Measurements from ENCODE around the gene SHOX. TPM values are rescaled to one million over a fixed set of nuclear protein-coding genes. Genes with fewer than 3 reads are reported as not detected.
"Not testable (repeated sequence)": the region's sequence is repeated elsewhere in the genome, so short reads cannot be mapped to it uniquely, and the experiment has no call there.

SHOX gene
- polyA plus RNA-seq, 1 of the 3 experiments (the other 2 are of a cell fraction): not detected

GRCh38 chrX:623599-624315, 6.8 kb upstream of the SHOX start:
- no peaks in the 10 kb centered on the region for H3K36me3 ChIP-seq (replicated peaks in 1 of 2; ENCODE audit: control insufficient read depth in 1 of 2, insufficient read depth in 2 of 2, low read length in 1 of 2)
- no peak overlapping the region for H3K27ac ChIP-seq (ENCODE audit: low read depth in 2 of 2, low read length in 1 of 2)
- no peaks in the 10 kb centered on the region; the same call in 1 of the 2 replicates for H3K27me3 ChIP-seq (ENCODE audit: insufficient read depth)
- no peak for DNase-seq
- POLR2A ChIA-PET: no interaction called here
- no peaks in the 10 kb centered on the region for H3K9me3 ChIP-seq
- CTCF ChIA-PET: no interaction called here
- H4K20me1 ChIP-seq (ENCODE audit: insufficient read depth): no peaks in the 10 kb centered on the region
- H3K9me2 ChIP-seq: no peaks in the 10 kb centered on the region
- no peaks in the 10 kb centered on the region for H3K79me2 ChIP-seq (ENCODE audit: insufficient read depth)
- 16% methylated on average over 19 of the region's 50 CpGs for WGBS (ENCODE audit: low lambda C conversion rate)
- no peaks in the 10 kb centered on the region for H3F3A ChIP-seq (replicated peaks; ENCODE audit: insufficient read depth)
- no peak overlapping the region for H2AFZ ChIP-seq (ENCODE audit: low read depth)
- no peak overlapping the region for H3K4me3 ChIP-seq (ENCODE audit: low read depth in 2 of 2, low read length in 1 of 2)
- no peaks in the 10 kb centered on the region for H3K4me1 ChIP-seq (ENCODE audit: control insufficient read depth in 1 of 2, insufficient read depth in 2 of 2, low read depth in 1 of 2, low read length in 1 of 2)
- no peak for TF ChIP-seq MEF2A (IDR thresholded peaks at IDR 0.05; ENCODE audit: borderline replicate concordance, low read depth)
- H3K4me2 ChIP-seq: no peak overlapping the region
- H3K9ac ChIP-seq: no peak overlapping the region

GRCh38 chrX:625137-625691, 5.4 kb upstream of the SHOX start:
- no peaks in the 10 kb centered on the region for H3K4me1 ChIP-seq (ENCODE audit: control insufficient read depth in 1 of 2, insufficient read depth in 2 of 2, low read depth in 1 of 2, low read length in 1 of 2)
- H3K4me3 ChIP-seq (ENCODE audit: low read depth in 2 of 2, low read length in 1 of 2): no peak overlapping the region
- no peak for DNase-seq

GRCh38 chrX:626047-626446, 4.5 kb upstream of the SHOX start:
- peaks cover 12% of the 10 kb centered on the region; the same call in 1 of the 2 replicates for H3K27me3 ChIP-seq (ENCODE audit: insufficient read depth)
- H4K20me1 ChIP-seq (ENCODE audit: insufficient read depth); CTCF ChIA-PET; H3K4me1 ChIP-seq (ENCODE audit: control insufficient read depth in 1 of 2, insufficient read depth in 2 of 2, low read depth in 1 of 2, low read length in 1 of 2); H3K79me2 ChIP-seq (ENCODE audit: insufficient read depth); H3K4me2 ChIP-seq; H3K9ac ChIP-seq; H3K9me2 ChIP-seq; H3F3A ChIP-seq (replicated peaks; ENCODE audit: insufficient read depth); H3K27ac ChIP-seq (ENCODE audit: low read depth in 2 of 2, low read length in 1 of 2); DNase-seq; H3K9me3 ChIP-seq; H3K36me3 ChIP-seq (replicated peaks in 1 of 2; ENCODE audit: control insufficient read depth in 1 of 2, insufficient read depth in 2 of 2, low read length in 1 of 2); POLR2A ChIA-PET; H3K4me3 ChIP-seq (ENCODE audit: low read depth in 2 of 2, low read length in 1 of 2); H2AFZ ChIP-seq (ENCODE audit: low read depth): not testable (repeated sequence)
- 0% methylated on average over 2 of the region's 2 CpGs for WGBS (ENCODE audit: low lambda C conversion rate)

More at GRCh38 chrX:625137-625691, 5.4 kb upstream of the SHOX start:
- 15% methylated on average over 12 of the region's 12 CpGs for WGBS (ENCODE audit: low lambda C conversion rate)
- Histone ChIP-seq H3K4me2 (no peak overlapping the region), H3K27ac (ENCODE audit: low read depth in 2 of 2, low read length in 1 of 2) (no peak overlapping the region), H3F3A (replicated peaks; ENCODE audit: insufficient read depth) (no peaks in the 10 kb centered on the region), H4K20me1 (ENCODE audit: insufficient read depth) (no peaks in the 10 kb centered on the region), H2AFZ (ENCODE audit: low read depth) (no peak overlapping the region), H3K27me3 (ENCODE audit: insufficient read depth) (peaks cover 4% of the 10 kb centered on the region; the same call in 1 of the 2 replicates), H3K36me3 (replicated peaks in 1 of 2; ENCODE audit: control insufficient read depth in 1 of 2, insufficient read depth in 2 of 2, low read length in 1 of 2) (no peaks in the 10 kb centered on the region), H3K9me2 (no peaks in the 10 kb centered on the region), H3K9me3 (no peaks in the 10 kb centered on the region), H3K79me2 (ENCODE audit: insufficient read depth) (no peaks in the 10 kb centered on the region), H3K9ac (no peak overlapping the region)
- no peak for TF ChIP-seq USF2 (IDR thresholded peaks at IDR 0.05; ENCODE audit: borderline replicate concordance, low read depth, low read length)
- no peak for TF ChIP-seq RAD21 (IDR thresholded peaks at IDR 0.05; ENCODE audit: low read length)
- TF ChIP-seq NRF1 (IDR thresholded peaks at IDR 0.05; ENCODE audit: low read depth, low read length): no peak
- no peak for TF ChIP-seq RFX5 (IDR thresholded peaks at IDR 0.05; ENCODE audit: low read length)
- no peak for TF ChIP-seq POLR2AphosphoS5 (IDR thresholded peaks at IDR 0.05; ENCODE audit: low read depth, low read length)
- TF ChIP-seq EZH2phosphoT487 (IDR thresholded peaks at IDR 0.05; ENCODE audit: borderline replicate concordance, low read depth): no peak
- TF ChIP-seq MXI1 (IDR thresholded peaks at IDR 0.05; ENCODE audit: low read depth, low read length): no peak
- no peak for TF ChIP-seq FOXM1 (IDR thresholded peaks at IDR 0.05; ENCODE audit: low read depth)
- TF ChIP-seq RXRA (IDR thresholded peaks at IDR 0.05; ENCODE audit: borderline replicate concordance, low read depth): no peak
- no peak for TF ChIP-seq CTCF (IDR thresholded peaks at IDR 0.05)
- TF ChIP-seq MAX (IDR thresholded peaks at IDR 0.05; ENCODE audit: low read depth): no peak
- no peak for TF ChIP-seq ELF1 (IDR thresholded peaks at IDR 0.05)
- no peak for TF ChIP-seq NFIC (IDR thresholded peaks at IDR 0.05; ENCODE audit: borderline replicate concordance)
- TF ChIP-seq JUND (IDR thresholded peaks at IDR 0.05): no peak
- CTCF ChIA-PET: no interaction called here
- POLR2A ChIA-PET: no interaction called here

Data from SK-N-SH (cell line).